Calu3 (cell line): ENCODE measurements around the gene FOXP2. TPM values are rescaled to one million over a fixed set of nuclear protein-coding genes. Genes with fewer than 3 reads are reported as not detected.

ENCODE experiments used
- BruUV-seq: library from RNA; stranded (reverse); fragments of 400-500 nt; replicated peaks from 2 replicates; lab custom pipeline; 2021; lab: Mats Ljungman, UMichigan
- CTCF ChIA-PET: fragments of 300-600 bp; sonication (Branson Sonifier 250); formaldehyde crosslinking; loops from one replicate; lab custom pipeline; 2022; ENCODE audit warnings: antibody characterized with exemption; lab: Charles Lee
- DNase-seq: peaks from one replicate; pipeline ENCODE4 v3.0.0; 2022
- H3K27ac Mint-ChIP-seq: one replicate; pipeline ENCODE4 v1.8.0; 2022; ENCODE audit warnings: mixed read lengths; ENCODE audit not compliant: unreplicated experiment
- H3K27me3 Mint-ChIP-seq: one replicate; pipeline ENCODE4 v1.8.0; 2022; ENCODE audit warnings: mixed read lengths; ENCODE audit not compliant: unreplicated experiment
- H3K36me3 Mint-ChIP-seq: one replicate; pipeline ENCODE4 v1.8.0; 2022; ENCODE audit warnings: mild to moderate bottlenecking, moderate library complexity, mixed read lengths; ENCODE audit not compliant: insufficient read depth, unreplicated experiment
- H3K4me1 Mint-ChIP-seq: one replicate; pipeline ENCODE4 v1.8.0; 2022; ENCODE audit warnings: mild to moderate bottlenecking, low read depth, mixed read lengths; ENCODE audit not compliant: unreplicated experiment
- H3K4me3 Mint-ChIP-seq: one replicate; pipeline ENCODE4 v1.8.0; 2022; ENCODE audit warnings: mild to moderate bottlenecking, low read depth, moderate library complexity, mixed read lengths; ENCODE audit not compliant: unreplicated experiment
- H3K9me3 Mint-ChIP-seq: one replicate; pipeline ENCODE4 v1.8.0; 2022; ENCODE audit warnings: low read depth, mixed read lengths; ENCODE audit not compliant: unreplicated experiment
- intact Hi-C: fragments of 100-400 bp; cut with micrococcal nuclease; formaldehyde crosslinking; loops from one replicate; pipeline ENCODE4 v1.10.0; 2022; ENCODE audit not compliant: unreplicated experiment
- total RNA-seq: library from RNA; stranded (reverse); gene quantifications from 2 replicates; pipeline ENCODE4 v1.2.3, GENCODE V29; 2022
- TF ChIP-seq, protein P1 (sequence below): fragments of 200-600 bp; IDR thresholded peaks from one replicate; pipeline ENCODE4 v1.8.0; 2022; ENCODE audit warnings: antibody characterized with exemption; ENCODE audit not compliant: unreplicated experiment

Gene FOXP2
- total RNA-seq, 1 experiment from 2014 or later, result 2.5 TPM

DNA sequence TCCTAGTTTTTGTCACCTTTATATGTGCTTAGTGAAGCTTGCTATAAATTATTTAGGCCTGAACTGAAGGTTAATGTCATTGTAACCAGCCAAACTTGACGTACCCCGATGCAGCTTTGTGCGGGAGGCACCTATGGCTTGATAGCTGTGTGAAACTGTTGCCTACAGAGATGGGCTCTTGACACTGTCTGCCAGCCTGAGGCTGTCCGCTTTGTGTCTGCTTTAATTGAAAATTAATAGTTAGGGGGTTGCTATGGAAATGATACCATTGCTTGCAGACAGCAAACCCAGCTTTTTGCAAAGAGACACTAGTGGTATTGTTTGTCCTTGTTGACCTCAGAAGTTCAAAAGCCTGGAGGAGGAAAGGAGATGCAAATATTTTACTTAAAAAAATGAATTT is 2.1 kb upstream of the FOXP2 start:
- CTCF ChIA-PET, result interaction anchor here (0.6 kb wide), 1 partner anchor 171 kb away, joined by 3 read pairs; no protein-coding TSS in a partner anchor
- no peaks in the 10 kb centered on the region for H3K4me1 Mint-ChIP-seq
- no TSS peak for BruUV-seq
- no peak overlapping the region for H3K27ac Mint-ChIP-seq
- H3K27me3 Mint-ChIP-seq, result no peaks in the 10 kb centered on the region
- H3K36me3 Mint-ChIP-seq, result no peaks in the 10 kb centered on the region
- TF ChIP-seq, protein P1, sequence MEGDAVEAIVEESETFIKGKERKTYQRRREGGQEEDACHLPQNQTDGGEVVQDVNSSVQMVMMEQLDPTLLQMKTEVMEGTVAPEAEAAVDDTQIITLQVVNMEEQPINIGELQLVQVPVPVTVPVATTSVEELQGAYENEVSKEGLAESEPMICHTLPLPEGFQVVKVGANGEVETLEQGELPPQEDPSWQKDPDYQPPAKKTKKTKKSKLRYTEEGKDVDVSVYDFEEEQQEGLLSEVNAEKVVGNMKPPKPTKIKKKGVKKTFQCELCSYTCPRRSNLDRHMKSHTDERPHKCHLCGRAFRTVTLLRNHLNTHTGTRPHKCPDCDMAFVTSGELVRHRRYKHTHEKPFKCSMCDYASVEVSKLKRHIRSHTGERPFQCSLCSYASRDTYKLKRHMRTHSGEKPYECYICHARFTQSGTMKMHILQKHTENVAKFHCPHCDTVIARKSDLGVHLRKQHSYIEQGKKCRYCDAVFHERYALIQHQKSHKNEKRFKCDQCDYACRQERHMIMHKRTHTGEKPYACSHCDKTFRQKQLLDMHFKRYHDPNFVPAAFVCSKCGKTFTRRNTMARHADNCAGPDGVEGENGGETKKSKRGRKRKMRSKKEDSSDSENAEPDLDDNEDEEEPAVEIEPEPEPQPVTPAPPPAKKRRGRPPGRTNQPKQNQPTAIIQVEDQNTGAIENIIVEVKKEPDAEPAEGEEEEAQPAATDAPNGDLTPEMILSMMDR, result no peak
- H3K9me3 Mint-ChIP-seq, result no peaks in the 10 kb centered on the region
- H3K4me3 Mint-ChIP-seq, result no peak overlapping the region
- DNase-seq, result no peak
- intact Hi-C loops, result no loop called here

DNA sequence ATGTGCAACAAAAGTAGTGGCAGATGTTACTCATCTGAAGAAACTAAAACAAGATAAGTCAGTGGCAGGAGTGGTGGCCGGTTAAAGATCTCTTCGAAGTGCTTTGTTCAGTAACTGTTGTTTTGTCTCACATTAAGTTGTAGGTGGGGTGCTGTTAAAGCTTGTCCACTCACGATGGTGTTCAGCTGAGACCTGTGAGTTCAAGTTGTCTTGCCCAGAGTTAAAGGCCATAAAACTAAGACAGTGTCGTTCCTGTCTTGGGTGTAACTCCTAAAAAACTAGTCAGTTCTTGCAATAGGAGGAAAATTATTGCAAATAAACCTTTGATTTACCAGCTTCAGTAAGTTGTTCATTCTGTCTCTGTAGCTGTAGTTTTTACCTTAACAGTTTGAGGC is 857 bp upstream of the FOXP2 start:
- H3K4me3 Mint-ChIP-seq, result no peak overlapping the region
- no peak for DNase-seq
- TF ChIP-seq, protein P1, result no peak
- H3K36me3 Mint-ChIP-seq, result no peaks in the 10 kb centered on the region
- H3K27ac Mint-ChIP-seq, result no peak overlapping the region
- H3K9me3 Mint-ChIP-seq, result no peaks in the 10 kb centered on the region
- no TSS peak for BruUV-seq
- H3K27me3 Mint-ChIP-seq, result no peaks in the 10 kb centered on the region
- intact Hi-C loops, result no loop called here
- H3K4me1 Mint-ChIP-seq, result no peaks in the 10 kb centered on the region
- CTCF ChIA-PET, result interaction anchor here (0.6 to 1.3 kb wide), 2 partner anchors 126 to 385 kb away, joined by 3 to 6 read pairs; no protein-coding TSS in a partner anchor

DNA sequence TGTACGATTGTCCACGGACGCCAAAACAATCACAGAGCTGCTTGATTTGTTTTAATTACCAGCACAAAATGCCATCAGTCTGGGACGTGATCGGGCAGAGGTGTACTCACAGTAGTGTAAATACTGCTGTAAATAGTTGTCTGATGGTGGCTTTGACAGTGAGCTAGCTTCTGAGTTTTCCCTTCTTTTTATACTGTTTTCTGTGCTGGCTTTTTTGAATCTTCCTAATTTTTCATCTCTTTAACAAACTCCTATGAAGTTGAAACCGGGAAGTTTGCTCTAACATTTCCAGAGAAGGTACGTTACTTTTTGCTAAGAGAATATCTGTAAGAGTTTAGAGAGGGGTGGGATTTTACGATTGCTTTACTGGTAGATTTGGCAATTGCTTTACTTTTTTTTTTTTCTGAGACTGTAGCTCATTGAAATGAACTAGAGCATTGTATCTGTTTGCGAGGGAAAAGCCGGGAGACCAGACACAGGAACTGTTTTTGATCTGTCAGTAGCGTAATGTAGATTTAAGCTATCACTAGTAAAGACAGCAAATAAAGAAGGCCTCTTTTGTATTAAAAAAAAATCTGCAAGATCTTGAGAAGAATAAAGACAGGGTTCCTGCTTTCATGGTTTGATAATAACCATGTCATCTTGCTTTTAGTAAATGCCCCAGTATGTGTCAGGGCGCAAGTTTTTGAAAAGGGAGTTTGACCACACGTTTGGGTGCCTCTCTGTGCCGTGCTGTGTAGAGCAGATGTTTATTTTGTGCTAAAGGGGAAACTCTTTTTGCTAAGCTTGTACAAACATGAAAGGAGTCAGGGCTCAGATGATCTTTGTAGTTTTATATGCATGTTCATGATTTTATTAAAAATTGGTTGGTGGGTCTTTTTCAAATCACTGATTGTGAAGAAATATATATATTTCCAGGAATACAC is 712 bp downstream of the FOXP2 start:
- Mint-ChIP-seq H3K36me3 (no peaks in the 10 kb centered on the region), H3K27ac (no peak overlapping the region), H3K4me1 (no peaks in the 10 kb centered on the region), H3K27me3 (no peaks in the 10 kb centered on the region), H3K4me3 (no peak overlapping the region), H3K9me3 (no peaks in the 10 kb centered on the region)
- CTCF ChIA-PET, result interaction anchor here (0.7 to 1.7 kb wide), 4 partner anchors 18 to 327 kb away, joined by 3 to 7 read pairs (median 4); no protein-coding TSS in a partner anchor
- TF ChIP-seq, protein P1, result no peak
- no peak for DNase-seq
- intact Hi-C loops, result no loop called here
- BruUV-seq, result no TSS peak

DNA sequence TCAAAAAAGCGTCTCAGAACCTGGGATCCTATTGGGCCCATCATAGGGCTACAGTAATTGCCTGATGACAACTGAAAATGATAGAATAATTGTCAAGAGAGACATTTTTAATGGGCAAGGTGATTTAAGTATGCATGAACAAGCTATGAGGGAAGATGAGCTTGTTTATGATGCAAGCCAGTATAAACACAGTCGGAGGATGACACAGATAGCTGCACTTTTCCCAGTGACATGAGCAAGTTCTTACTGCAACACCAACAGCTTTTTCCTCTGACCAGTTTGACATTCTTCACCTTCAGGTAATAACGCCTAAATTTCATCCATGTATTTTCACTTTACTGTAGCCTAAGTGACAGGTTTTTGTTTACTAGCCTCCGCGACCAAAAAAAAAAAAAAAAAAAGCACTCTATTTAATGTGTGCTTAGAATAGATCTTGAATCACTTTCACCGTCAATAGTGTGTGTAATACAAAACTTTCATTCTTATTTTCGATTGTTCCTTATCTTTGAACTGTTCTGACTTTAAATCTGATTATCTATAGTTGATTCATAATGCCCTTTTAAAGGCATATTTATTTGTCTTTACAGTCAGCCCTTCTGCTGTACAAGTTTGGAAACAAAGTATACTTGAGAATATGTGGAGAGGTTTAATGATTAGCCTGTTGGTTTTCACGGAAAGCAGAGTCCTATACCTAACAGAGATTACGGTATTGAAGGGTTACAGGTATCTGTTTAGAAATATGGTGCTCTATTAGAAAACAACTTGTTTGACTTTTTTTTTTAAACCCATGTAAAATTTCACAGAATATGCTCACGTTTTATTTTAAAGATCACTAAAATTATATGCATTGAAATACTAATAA is 1.7 kb downstream of the FOXP2 start:
- H3K4me1 Mint-ChIP-seq, result no peaks in the 10 kb centered on the region
- no peak for DNase-seq
- TF ChIP-seq, protein P1, result no peak
- CTCF ChIA-PET, result interaction anchor here (0.7 to 1.7 kb wide), 3 partner anchors 17 to 1266 kb away, joined by 4 to 7 read pairs (median 5); no protein-coding TSS in a partner anchor
- no peaks in the 10 kb centered on the region for H3K36me3 Mint-ChIP-seq
- H3K27ac Mint-ChIP-seq, result no peak overlapping the region
- H3K27me3 Mint-ChIP-seq, result no peaks in the 10 kb centered on the region
- intact Hi-C loops, result no loop called here
- peak overlapping the region; percentile 7 for H3K4me3 Mint-ChIP-seq
- BruUV-seq, result no TSS peak
- H3K9me3 Mint-ChIP-seq, result no peaks in the 10 kb centered on the region
